NCI-H748 treated with DMSO at 0.1 percent for 48 hours (cell line): ENCODE data around the gene GNPTG.
A peak's percentile ranks its signal among the peaks of the same experiment; 100 is the strongest.

Experiments used
- DNase-seq: peaks from one replicate; lab custom pipeline; 2025; lab: John Stamatoyannopoulos, UW

The GNPTG gene

GRCh38 chr16:1333854-1334700 lies 17.7 kb upstream of the GNPTG start:
- no peak for DNase-seq

- DNase-seq = no peak
Measured at GRCh38 chr16:1334739-1335138, 17.0 kb upstream of the GNPTG start.

DNA sequence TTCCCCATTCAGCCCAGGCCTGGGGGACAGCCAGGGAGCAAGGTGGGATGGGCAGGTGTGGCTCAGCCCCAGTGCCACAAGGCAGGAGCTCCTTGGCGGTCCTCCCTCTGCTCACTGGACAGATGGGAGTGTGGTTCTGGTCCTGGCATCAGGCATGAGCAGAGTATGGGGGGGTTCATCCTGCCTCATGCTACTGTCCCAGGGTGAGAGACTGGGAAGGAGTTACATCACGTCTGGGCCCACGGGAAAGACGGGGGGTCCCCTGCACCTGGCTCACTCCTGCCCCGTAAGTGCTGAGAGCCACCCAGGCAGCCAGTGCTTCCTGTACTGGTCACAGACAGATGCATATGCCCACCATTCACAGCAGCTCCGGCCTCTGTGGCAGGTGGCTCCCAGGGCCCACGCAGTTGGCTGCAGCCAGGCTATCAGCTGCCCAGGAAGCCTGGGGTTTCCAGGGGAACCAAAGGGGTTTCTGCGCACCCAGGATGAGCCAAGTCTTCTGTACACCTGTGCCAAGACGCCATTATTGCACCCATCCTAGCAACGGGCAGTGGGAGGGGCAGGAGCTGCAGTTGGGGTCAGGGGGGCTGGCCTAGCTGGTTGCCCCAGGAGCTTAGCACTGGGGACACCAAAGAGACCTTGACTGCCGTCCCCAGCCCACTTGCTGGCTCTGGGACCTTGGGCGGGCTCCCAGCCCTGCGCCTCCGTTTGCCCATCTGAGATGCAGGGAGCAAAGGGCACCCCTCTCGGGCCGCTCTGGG lies 16.3 kb upstream of the GNPTG start:
- no peak for DNase-seq

GRCh38 chr16:1335996-1336395 lies 15.7 kb upstream of the GNPTG start:
- no peak for DNase-seq

GRCh38 chr16:1336619-1337018 lies 15.1 kb upstream of the GNPTG start:
- DNase-seq = no peak

DNA sequence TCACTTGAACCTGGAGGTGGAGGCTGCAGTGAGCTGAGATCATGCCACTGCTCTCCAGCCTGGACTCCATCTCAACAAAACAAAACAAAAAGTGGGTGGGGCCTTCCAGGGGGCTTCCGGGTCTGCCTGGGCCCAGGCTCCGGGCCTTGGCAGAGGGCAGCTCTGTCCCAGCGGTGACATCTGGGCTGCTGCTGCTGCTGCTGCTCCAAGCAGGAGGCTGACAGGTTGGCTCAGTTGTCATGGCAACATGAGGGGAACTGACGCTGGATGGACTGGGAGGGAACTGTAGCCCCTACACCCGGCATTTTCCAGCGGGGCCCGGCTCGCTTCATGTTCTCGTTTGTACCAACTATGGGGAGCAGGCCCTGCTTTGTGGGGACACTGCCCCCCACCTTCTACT lies 14.2 kb upstream of the GNPTG start:
- DNase-seq = no peak

DNA sequence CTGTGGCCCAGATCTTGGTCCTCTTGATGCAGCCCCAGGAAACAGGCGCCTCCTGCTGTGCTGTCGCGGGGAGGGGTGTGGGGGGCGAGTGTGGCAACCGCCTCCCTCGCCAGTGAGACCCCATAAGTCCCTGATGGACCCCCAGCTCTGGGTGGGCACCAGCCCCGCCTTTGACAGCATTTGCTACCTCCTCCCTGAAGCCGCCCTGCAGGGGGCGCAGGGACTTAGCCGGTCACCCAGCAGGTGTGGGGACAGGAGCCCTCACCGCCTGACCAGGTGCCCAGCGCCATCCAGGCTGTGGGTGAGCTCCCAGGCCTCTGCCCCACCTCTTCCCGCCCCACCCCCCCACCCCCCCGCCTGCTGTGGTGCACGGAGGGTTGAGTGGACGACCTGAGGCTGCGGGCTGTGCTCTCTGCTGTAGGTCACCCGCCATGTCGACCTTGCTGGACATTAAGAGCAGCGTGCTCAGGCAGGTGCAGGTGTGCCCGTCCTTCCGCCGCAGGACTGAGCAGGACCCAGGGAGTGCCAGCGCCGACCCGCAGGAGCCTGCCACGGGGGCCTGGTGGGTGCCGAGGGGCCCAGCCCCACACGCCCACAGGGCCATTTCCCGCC lies 13.5 kb upstream of the GNPTG start:
- no peak for DNase-seq

DNA sequence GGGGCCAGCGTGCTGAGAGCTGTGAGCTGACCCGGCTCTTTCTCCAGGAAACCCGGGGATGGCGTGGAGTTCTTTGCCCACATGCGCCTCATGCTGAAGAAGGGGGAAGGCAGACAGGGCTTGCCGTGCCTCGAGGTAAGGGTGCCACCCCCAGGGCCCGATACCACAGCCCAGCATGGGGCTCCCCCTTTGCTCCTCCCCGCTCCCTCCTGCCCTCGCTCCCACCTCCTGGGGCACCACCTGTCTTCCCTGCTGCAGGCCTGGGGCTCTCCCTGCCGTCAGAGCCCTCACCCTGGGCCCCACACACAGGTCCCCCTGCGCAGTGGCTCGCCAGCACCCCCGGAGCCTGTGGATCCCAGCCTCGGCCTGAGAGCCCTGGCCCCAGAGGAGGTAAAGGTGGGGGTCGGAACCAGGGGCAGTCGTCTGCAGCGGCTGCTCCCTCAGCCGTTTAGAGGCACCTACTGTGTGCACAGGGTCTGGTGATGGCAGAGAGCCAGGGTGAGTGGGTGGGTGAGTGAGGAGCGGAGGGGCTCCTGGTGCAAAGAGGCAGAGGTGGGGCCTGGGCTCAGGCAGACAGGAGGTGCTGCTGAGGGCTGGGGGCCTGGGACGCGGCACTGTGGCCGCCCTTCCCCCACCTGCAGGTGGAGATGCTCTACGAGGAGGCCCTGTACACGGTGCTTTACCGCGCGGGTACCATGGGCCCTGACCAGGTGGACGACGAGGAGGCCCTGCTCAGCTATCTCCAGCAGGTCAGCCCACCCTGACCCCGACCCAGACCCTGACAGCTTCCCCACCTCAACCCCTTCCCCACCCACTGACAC lies 12.7 kb upstream of the GNPTG start:
- DNase-seq = no peak

- DNase-seq = no peak
Measured at GRCh38 chr16:1340730-1341494, 10.8 kb upstream of the GNPTG start.

- DNase-seq = no peak
Measured at GRCh38 chr16:1341495-1342420, 10.0 kb upstream of the GNPTG start.

DNA sequence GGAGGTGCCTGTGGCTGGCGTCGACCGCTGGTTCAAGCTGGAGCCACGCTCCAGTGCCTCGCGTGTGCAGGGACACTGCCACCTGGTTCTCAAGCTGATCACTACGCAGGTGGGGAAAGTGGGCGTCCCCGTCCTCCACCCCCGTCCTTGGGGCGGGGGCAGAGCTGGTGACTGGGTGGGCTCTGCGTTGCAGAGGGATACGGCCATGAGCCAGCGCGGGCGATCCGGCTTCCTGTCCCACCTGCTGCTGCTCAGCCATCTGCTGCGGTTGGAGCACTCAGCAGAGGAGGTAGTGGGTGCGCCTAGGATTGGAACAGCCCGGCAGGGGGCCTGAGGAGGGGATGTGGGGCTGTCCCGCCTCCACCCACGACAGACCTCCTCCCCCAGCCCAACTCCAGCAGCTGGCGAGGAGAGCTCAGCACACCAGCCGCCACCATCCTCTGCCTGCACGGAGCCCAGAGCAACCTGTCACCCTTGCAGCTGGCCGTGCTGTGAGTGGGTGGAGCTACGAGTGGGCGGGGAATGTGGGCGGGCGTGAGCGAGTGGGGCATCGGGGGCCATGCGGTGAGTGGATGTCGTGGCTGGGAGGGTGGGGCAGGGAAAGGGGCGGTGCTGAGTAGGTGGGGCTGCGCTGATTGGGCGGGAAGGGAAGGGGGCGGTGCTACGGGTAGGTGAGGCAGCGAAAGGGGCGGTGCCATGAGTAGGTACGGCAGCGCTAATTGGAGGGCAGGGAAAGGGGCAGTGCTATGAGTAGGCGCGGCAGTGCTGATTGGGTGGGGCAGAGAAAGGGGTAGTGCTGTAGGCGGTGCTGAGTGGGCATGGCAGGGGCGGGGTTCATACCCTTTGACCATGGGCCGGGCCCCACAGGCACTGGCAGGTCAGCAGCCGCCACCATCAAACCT lies 9.0 kb upstream of the GNPTG start:
- peak; percentile 84 for DNase-seq

DNA sequence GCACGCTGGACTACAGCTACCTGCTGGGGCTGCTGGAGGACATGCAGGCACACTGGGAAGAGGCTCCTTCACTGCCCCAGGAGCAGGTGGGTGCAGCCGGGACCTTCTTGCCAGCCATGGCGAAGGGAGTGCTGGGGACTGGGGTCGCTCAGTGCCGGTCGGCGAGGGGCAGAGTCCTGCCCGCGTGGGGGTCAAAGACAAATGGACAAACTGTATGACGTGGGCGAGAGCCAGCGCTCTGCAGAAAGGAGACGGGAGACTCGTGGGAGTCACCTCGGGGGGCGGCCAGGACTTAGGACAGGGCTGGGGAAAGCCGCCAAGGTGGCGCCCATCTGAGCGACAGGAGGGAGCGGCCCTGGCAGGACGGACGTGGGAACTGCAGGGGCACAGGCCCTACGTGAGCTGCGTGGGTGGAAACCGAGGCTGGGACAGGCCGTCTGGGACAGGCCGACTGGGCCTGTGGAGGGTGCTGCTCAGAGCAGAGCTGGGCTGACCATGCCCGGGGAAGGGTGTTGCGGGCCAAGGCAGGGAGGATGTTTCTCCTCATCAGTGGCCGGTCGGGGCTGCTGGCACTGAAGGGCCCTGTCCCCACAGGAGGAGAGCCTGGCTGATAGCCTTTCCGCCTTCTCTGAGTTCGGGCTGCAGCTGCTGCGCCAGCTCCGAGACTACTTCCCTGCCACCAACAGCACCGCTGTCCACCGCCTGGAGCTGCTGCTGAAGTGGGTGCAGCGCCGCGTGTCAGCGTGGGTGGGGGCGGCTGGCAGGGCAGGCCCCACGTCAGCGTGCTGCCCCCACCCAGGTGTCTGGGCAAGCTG lies 8.1 kb upstream of the GNPTG start:
- no peak for DNase-seq

- no peak for DNase-seq
Measured at GRCh38 chr16:1344499-1344898, 7.2 kb upstream of the GNPTG start.

DNA sequence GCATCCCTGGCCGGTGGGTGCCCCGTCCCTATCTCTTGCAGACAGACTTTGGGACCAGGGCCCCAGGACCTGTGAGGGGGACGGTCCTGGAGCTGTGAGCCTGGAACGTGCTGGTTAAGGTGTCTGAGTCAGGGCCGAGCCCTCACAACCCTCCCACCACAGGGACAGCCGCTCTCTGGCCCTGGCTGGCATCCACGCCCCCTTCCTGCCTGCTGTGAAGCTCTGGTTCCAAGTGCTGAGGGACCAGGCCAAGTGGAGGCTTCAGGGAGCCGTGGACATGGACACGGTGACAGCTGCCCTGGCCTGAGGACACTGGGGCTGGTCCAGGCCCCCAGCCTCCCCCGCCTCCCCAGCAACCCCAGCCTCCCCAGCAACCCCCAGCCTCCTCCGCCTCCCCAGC lies 6.6 kb upstream of the GNPTG start:
- no peak for DNase-seq

DNA sequence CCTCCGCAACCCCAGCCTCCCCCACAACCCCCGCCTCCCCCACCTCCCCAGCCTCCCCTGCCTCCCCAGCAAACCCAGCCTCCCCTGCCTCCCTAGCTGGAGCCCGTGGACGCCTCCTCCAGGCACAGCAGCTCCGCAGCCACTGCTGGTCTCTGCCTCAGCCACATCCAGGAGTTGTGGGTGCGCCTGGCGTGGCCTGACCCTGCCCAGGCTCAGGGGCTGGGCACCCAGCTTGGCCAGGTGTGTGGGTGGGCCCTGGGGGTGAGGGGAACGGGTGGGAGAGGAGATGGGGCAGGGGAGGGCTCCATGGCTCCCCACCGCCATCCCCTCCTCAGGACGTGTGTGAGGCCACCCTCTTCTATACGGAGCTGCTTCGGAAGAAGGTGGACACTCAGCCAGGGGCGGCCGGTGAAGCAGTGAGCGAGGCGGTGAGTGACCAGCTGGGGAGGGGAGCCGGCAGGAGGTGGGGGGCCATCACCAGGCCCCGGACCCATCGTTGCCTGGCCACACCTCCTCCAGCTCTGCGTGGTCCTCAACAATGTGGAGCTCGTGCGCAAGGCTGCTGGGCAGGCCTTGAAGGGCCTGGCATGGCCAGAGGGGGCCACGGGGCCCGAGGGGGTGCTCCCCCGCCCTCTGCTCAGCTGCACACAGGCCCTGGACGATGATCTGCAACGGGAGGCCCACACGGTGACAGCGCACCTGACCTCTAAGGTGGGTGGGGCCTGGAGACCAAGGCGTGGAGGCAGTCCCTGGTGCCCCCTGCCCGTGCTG lies 5.9 kb upstream of the GNPTG start:
- DNase-seq = no peak

GRCh38 chr16:1346422-1347285 lies 5.1 kb upstream of the GNPTG start:
- no peak for DNase-seq
